Activated CD8-positive, alpha-beta memory T cell treated with anti-CD3 and anti-CD28 coated beads, Interleukin-2, amount 50 U/mL, for 4 hours (primary cell): ENCODE measurements around the gene ZNRF1.

ENCODE experiments used
- DNase-seq: peaks from one replicate; pipeline ENCODE4 v3.0.0-alpha.2; 2020

The ZNRF1 gene

GRCh38 chr16:75062976-75063346, 64.1 kb downstream of the ZNRF1 start:
- no peak for DNase-seq

- no peak for DNase-seq
Observed at GRCh38 chr16:75063549-75064088, 64.8 kb downstream of the ZNRF1 start.

GRCh38 chr16:75064403-75065148, 65.8 kb downstream of the ZNRF1 start:
- DNase-seq: no peak

GRCh38 chr16:75065149-75065505, 66.3 kb downstream of the ZNRF1 start:
- peak; percentile 43 for DNase-seq

- DNase-seq: no peak
Observed at GRCh38 chr16:75065521-75066149, 66.8 kb downstream of the ZNRF1 start.

- DNase-seq: no peak
Observed at GRCh38 chr16:75066861-75067447, 68.1 kb downstream of the ZNRF1 start.

GRCh38 chr16:75068085-75069031, 69.5 kb downstream of the ZNRF1 start:
- no peak for DNase-seq

GRCh38 chr16:75070012-75070841, 71.4 kb downstream of the ZNRF1 start:
- DNase-seq: no peak

- no peak for DNase-seq
Observed at GRCh38 chr16:75071621-75072020, 72.8 kb downstream of the ZNRF1 start.

GRCh38 chr16:75072239-75072947, 73.6 kb downstream of the ZNRF1 start:
- no peak for DNase-seq

- no peak for DNase-seq
Observed at GRCh38 chr16:75073545-75074303, 74.9 kb downstream of the ZNRF1 start.

- DNase-seq: no peak
Observed at GRCh38 chr16:75074304-75074793, 75.5 kb downstream of the ZNRF1 start.

GRCh38 chr16:75074920-75075687, 76.3 kb downstream of the ZNRF1 start:
- peak; percentile 72 for DNase-seq

GRCh38 chr16:75075688-75076268, 77.0 kb downstream of the ZNRF1 start:
- no peak for DNase-seq

- DNase-seq: no peak
Observed at GRCh38 chr16:75078886-75079285, 80.1 kb downstream of the ZNRF1 start.

GRCh38 chr16:75079346-75079926, 80.6 kb downstream of the ZNRF1 start:
- DNase-seq: no peak

GRCh38 chr16:75080205-75081029, 81.6 kb downstream of the ZNRF1 start:
- DNase-seq: no peak
